Glutamatergic neuron (in vitro differentiated cells): ENCODE measurements around the gene C2CD4A. TPM values are rescaled to one million over a fixed set of nuclear protein-coding genes. Genes with fewer than 3 reads are reported as not detected.

Experiments used
- DNase-seq: peaks from one replicate; pipeline ENCODE4 v3.0.0; 2022
- H3K27ac Mint-ChIP-seq: one replicate; pipeline ENCODE4 v1.8.0; 2020; ENCODE audit warnings: mild to moderate bottlenecking, mixed read lengths, inconsistent platforms; ENCODE audit not compliant: unreplicated experiment
- H3K27me3 Mint-ChIP-seq: one replicate; pipeline ENCODE4 v1.8.0; 2020; ENCODE audit warnings: mild to moderate bottlenecking, moderate library complexity, mixed read lengths, inconsistent platforms; ENCODE audit not compliant: unreplicated experiment
- H3K36me3 Mint-ChIP-seq: one replicate; pipeline ENCODE4 v1.8.0; 2020; ENCODE audit warnings: mild to moderate bottlenecking, mixed read lengths, inconsistent platforms; ENCODE audit not compliant: unreplicated experiment
- H3K4me1 Mint-ChIP-seq: one replicate; pipeline ENCODE4 v1.8.0; 2020; ENCODE audit warnings: mild to moderate bottlenecking, low read depth, mixed read lengths, inconsistent platforms; ENCODE audit not compliant: unreplicated experiment
- H3K4me3 Mint-ChIP-seq: one replicate; pipeline ENCODE4 v1.8.0; 2020; ENCODE audit warnings: mild to moderate bottlenecking, mixed read lengths, inconsistent platforms; ENCODE audit not compliant: unreplicated experiment
- H3K9me3 Mint-ChIP-seq: one replicate; pipeline ENCODE4 v1.8.0; 2020; ENCODE audit warnings: mild to moderate bottlenecking, moderate library complexity, mixed read lengths, inconsistent platforms; ENCODE audit not compliant: unreplicated experiment
- total RNA-seq: library from RNA; stranded (reverse); fragmentation: NEBNext Ultra II Directional; extraction: Animal tissue kit (Norgen Biotek cat#: 25700); gene quantifications from one replicate; pipeline ENCODE4 v1.2.1, GENCODE V29; 2021; ENCODE audit not compliant: unreplicated experiment
- TF ChIP-seq, protein P1 (sequence below): fragments of 200-600 bp; sonication (generic); IDR thresholded peaks from one replicate; pipeline ENCODE4 v1.5.0; 2021; ENCODE audit not compliant: partially characterized antibody, unreplicated experiment

Gene C2CD4A
- total RNA-seq, 1 donor from 2014 or later: 0.20 TPM

DNA sequence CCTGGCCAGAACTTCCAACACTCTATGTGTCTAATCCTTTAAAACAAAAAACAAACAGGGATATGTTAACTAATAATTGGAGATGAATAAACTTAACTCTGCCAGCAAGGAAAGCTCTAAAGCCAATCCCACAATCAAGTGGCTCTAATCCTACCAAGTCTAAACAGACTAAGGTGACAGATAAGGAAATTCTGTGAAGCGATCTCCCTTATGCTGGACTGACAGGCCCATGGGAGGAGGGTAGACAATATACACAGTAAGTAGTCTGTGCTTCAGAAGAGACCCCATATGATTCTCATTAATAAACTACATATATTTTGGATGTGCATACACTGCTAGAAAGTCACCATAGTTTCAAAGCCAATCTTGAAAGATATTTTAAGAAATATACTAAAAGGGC, 16.7 kb upstream of the C2CD4A start:
- no peak for DNase-seq
- no peaks in the 10 kb centered on the region for H3K36me3 Mint-ChIP-seq
- TF ChIP-seq, protein P1, sequence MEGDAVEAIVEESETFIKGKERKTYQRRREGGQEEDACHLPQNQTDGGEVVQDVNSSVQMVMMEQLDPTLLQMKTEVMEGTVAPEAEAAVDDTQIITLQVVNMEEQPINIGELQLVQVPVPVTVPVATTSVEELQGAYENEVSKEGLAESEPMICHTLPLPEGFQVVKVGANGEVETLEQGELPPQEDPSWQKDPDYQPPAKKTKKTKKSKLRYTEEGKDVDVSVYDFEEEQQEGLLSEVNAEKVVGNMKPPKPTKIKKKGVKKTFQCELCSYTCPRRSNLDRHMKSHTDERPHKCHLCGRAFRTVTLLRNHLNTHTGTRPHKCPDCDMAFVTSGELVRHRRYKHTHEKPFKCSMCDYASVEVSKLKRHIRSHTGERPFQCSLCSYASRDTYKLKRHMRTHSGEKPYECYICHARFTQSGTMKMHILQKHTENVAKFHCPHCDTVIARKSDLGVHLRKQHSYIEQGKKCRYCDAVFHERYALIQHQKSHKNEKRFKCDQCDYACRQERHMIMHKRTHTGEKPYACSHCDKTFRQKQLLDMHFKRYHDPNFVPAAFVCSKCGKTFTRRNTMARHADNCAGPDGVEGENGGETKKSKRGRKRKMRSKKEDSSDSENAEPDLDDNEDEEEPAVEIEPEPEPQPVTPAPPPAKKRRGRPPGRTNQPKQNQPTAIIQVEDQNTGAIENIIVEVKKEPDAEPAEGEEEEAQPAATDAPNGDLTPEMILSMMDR: no peak
- no peaks in the 10 kb centered on the region for H3K9me3 Mint-ChIP-seq
- peaks cover 2% of the 10 kb centered on the region for H3K4me1 Mint-ChIP-seq
- no peak overlapping the region for H3K27ac Mint-ChIP-seq
- H3K4me3 Mint-ChIP-seq: no peak overlapping the region
- H3K27me3 Mint-ChIP-seq: no peaks in the 10 kb centered on the region

DNA sequence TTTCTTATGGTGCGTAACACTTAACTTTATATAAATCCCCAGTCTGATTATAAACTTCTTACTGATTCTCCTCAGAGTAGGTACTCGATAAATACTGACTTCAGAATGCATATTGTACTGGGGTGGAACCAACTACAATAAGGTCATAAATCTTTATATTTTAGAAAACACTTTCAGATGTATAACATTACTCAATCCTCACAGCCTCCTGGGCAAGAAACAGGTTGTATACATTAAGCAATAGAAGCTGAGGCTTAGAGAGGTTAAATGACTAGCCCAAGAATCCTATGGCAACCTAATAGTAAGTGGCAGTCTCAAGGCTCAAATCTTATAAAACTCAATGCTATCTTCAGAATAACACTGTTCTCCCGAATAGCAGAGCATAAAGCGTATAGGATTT, 15.6 kb upstream of the C2CD4A start:
- Mint-ChIP-seq H3K4me3 (no peak overlapping the region), H3K27ac (no peak overlapping the region), H3K27me3 (no peaks in the 10 kb centered on the region), H3K36me3 (no peaks in the 10 kb centered on the region), H3K9me3 (no peaks in the 10 kb centered on the region), H3K4me1 (peaks cover 2% of the 10 kb centered on the region)
- TF ChIP-seq, protein P1: no peak
- no peak for DNase-seq

DNA sequence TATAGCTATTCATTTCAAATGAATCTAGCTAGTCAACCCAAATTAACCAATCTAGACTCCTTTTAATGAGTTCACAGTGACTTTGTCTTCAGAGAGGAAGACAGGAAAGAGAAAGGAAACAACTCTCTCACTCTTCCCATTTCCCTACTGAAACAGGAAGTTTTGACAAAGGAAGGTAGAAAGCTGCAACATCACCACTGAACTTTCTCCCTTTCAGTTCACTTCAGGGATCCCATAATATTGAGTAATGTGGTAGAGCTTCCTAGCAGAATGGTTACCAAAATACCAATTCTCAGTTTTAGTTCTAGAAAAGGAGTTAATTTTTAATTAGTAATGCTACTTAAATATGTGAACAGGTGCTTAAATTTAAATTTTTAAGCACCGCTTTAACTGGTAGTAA, 14.1 kb upstream of the C2CD4A start:
- peaks cover 4% of the 10 kb centered on the region for H3K4me1 Mint-ChIP-seq
- no peak overlapping the region for H3K27ac Mint-ChIP-seq
- no peak for DNase-seq
- H3K4me3 Mint-ChIP-seq: no peak overlapping the region
- TF ChIP-seq, protein P1: no peak
- H3K9me3 Mint-ChIP-seq: no peaks in the 10 kb centered on the region
- H3K27me3 Mint-ChIP-seq: peaks cover 2% of the 10 kb centered on the region
- no peaks in the 10 kb centered on the region for H3K36me3 Mint-ChIP-seq

DNA sequence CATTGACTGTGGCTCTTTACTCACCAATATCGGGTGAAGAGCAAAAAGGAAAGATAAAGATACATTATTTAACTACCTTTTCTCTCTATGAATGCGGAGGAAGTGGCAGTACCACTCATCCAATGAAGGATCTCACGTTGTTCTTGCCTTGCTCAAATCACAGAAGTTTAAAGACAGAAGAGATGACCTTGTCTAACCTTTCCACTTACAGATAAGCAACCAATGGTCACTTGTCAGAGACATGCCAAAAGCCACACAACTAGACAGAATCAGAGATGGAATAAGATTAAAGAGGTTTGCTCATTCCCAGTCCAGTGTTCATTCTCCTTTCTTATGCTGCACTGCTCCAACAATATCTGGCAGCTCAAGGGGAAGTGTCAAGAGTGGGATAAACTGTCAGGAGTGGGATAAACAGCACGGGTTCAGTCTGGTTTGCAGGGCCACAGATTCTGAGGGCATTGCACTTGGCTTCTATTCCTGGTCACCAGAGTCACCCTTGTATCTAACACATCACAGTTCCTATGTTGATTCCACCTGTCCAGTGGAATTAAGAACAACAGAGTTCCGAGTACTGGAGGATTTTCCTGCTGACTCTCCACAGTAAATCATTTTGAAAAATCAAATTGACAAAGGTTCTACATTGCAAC, 13.2 kb upstream of the C2CD4A start:
- Mint-ChIP-seq H3K27me3 (peaks cover 2% of the 10 kb centered on the region), H3K36me3 (no peaks in the 10 kb centered on the region)

DNA sequence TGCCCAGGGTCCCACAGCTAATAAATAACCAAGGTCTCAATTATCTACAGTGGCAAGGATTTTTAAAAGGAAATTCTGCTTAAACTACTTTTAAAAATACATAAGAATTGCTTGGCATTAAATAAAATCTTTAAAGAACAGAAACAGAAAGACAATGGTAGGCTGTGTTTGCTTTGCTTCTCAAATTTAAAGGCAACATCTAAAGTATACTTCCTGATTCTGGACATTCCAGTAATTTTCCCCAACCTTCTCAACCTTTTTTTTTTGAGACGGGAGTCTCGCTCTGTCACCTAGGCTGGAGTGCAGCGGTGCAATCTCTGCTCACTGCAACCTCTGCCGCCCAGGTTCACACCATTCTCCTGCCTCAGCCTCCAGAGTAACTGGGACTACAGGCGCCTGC, 11.8 kb upstream of the C2CD4A start:
- no peak for DNase-seq
- no peak overlapping the region for H3K27ac Mint-ChIP-seq
- H3K4me1 Mint-ChIP-seq: peaks cover 4% of the 10 kb centered on the region
- H3K4me3 Mint-ChIP-seq: no peak overlapping the region
- no peaks in the 10 kb centered on the region for H3K36me3 Mint-ChIP-seq
- TF ChIP-seq, protein P1: no peak
- H3K27me3 Mint-ChIP-seq: peaks cover 4% of the 10 kb centered on the region
- H3K9me3 Mint-ChIP-seq: peaks cover 4% of the 10 kb centered on the region

More for the DNA sequence above, 13.2 kb upstream of the C2CD4A start:
- Mint-ChIP-seq H3K4me1 (peaks cover 4% of the 10 kb centered on the region), H3K27ac (no peak overlapping the region), H3K4me3 (no peak overlapping the region), H3K9me3 (no peaks in the 10 kb centered on the region)
- TF ChIP-seq, protein P1: no peak
- DNase-seq: no peak
